Endothelial cell of umbilical vein (primary cell): ENCODE results near the gene ITGA2.

Experiments
- EZH2 ChIP-seq: IDR thresholded peaks from 2 replicates; pipeline ENCODE4 v1.6.1; 2012; ENCODE audit warnings: borderline replicate concordance, low read depth, mild to moderate bottlenecking, moderate library complexity, low read length, inconsistent platforms; ENCODE audit not compliant: severe bottlenecking
- FOS ChIP-seq: IDR thresholded peaks from 2 replicates; pipeline ENCODE4 v1.6.1; 2011; ENCODE audit warnings: mild to moderate bottlenecking, low read length, moderate library complexity, borderline replicate concordance; ENCODE audit not compliant: insufficient read depth
- POLR2A ChIP-seq: IDR thresholded peaks from 2 replicates; pipeline ENCODE4 v1.6.1; 2012; ENCODE audit warnings: low read depth, mild to moderate bottlenecking, control low read depth, low read length
- POLR2AphosphoS5 ChIP-seq: IDR thresholded peaks from 2 replicates; pipeline ENCODE4 v1.6.1; 2012; ENCODE audit warnings: low read depth, mild to moderate bottlenecking, control low read depth, low read length, moderate library complexity; ENCODE audit not compliant: insufficient read depth
- TF ChIP-seq, protein P1 (sequence below), 2 donors: IDR thresholded peaks; 1 replicate in 1 of 2; 2 replicates in 1 of 2; pipeline ENCODE4 v1.5.1; 2011; ENCODE audit warnings: low read length in 2 of 2, mild to moderate bottlenecking in 2 of 2, moderate library complexity in 2 of 2, control low read depth in 1 of 2, inconsistent platforms in 1 of 2, low read depth in 1 of 2; ENCODE audit not compliant: insufficient read depth in 1 of 2; ENCODE audit errors: extremely low read depth in 1 of 2

DNA sequence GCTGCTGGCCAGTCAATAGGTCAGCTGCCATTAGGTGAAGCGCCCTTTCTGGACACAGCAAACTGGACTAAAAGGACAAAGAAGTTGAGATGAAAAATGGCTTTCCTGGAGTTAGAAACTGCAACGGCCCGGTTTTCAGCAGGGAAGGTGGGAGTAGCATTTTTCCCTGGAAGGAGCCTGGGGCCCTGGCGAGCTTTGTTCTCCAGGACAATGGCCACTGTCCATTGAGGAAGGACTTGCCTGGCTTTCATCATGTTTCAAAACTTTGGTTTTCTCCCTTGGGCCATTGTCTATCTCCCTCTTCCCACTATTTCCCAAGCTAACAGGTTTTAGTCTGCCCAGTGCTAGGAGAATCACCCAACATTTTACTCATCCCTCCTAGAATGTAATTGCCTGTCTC, 64.2 kb downstream of the ITGA2 start:
- TF ChIP-seq, protein P1, sequence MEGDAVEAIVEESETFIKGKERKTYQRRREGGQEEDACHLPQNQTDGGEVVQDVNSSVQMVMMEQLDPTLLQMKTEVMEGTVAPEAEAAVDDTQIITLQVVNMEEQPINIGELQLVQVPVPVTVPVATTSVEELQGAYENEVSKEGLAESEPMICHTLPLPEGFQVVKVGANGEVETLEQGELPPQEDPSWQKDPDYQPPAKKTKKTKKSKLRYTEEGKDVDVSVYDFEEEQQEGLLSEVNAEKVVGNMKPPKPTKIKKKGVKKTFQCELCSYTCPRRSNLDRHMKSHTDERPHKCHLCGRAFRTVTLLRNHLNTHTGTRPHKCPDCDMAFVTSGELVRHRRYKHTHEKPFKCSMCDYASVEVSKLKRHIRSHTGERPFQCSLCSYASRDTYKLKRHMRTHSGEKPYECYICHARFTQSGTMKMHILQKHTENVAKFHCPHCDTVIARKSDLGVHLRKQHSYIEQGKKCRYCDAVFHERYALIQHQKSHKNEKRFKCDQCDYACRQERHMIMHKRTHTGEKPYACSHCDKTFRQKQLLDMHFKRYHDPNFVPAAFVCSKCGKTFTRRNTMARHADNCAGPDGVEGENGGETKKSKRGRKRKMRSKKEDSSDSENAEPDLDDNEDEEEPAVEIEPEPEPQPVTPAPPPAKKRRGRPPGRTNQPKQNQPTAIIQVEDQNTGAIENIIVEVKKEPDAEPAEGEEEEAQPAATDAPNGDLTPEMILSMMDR (IDR thresholded peaks at IDR 0.05; ENCODE audit: extremely low read depth in 1 of 2, insufficient read depth in 1 of 2, low read depth in 1 of 2, low read length in 2 of 2): no peak
- TF ChIP-seq POLR2AphosphoS5 (no peak), POLR2A (no peak), FOS (no peak), EZH2 (no peak)
